Heart left ventricle (tissue), 16 donors: ENCODE data around the gene ACCSL. TPM values are rescaled to one million over a fixed set of nuclear protein-coding genes. Genes with fewer than 3 reads are reported as not detected.
A peak's percentile ranks its signal among the peaks of the same experiment; 100 is the strongest.

Experiments used
- ATAC-seq, 4 donors: fragments of 200-7000 bp; cut with Tn5 transposase; one replicate each; pipeline ENCODE4 v1.9.1; 2020 to 2022; ENCODE audit warnings: moderate library complexity in 4 of 4, mild to moderate bottlenecking in 3 of 4, moderate number of reproducible peaks in 1 of 4
- DNase-seq, 5 donors: peaks; one replicate each; pipeline ENCODE4 v3.0.0-alpha.2; 2020
- H3K27ac ChIP-seq, 12 donors: fragments of 200-600 bp; sonication (generic) in 4 of 12; one replicate each; pipeline versions ENCODE4 v1.5.0 to v1.8.0; 2016 to 2022; ENCODE audit warnings: mild to moderate bottlenecking in 2 of 12
- H3K27me3 ChIP-seq, 9 donors: fragments of 200-600 bp; sonication (generic) in 2 of 9; one replicate each; pipeline versions ENCODE4 v1.5.1 to v1.8.0; 2016 to 2022; ENCODE audit warnings: mild to moderate bottlenecking in 3 of 9
- H3K36me3 ChIP-seq, 9 donors: fragments of 200-600 bp; sonication (generic) in 2 of 9; one replicate each; pipeline versions ENCODE4 v1.5.0 to v1.8.0; 2018 to 2022; ENCODE audit warnings: mild to moderate bottlenecking in 2 of 9
- H3K4me1 ChIP-seq, 12 donors: fragments of 200-600 bp; sonication (generic) in 4 of 12; one replicate each; pipeline versions ENCODE4 v1.5.0 to v1.8.0; 2016 to 2022; ENCODE audit warnings: mild to moderate bottlenecking in 3 of 12
- H3K4me3 ChIP-seq, 12 donors: fragments of 200-600 bp; sonication (generic) in 4 of 12; one replicate each; pipeline versions ENCODE4 v1.5.0 to v1.8.0; 2017 to 2022; ENCODE audit warnings: mild to moderate bottlenecking in 9 of 12, moderate library complexity in 4 of 12
- H3K9me3 ChIP-seq, 12 donors: fragments of 200-600 bp; sonication (generic) in 4 of 12; one replicate each; pipeline versions ENCODE4 v1.5.0 to v1.8.0; 2016 to 2022; ENCODE audit warnings: mild to moderate bottlenecking in 1 of 12
- POLR2A ChIP-seq, 2 donors: fragments of 450-650 bp; IDR thresholded peaks; one replicate each; pipeline ENCODE4 v1.6.1; 2017; ENCODE audit warnings: antibody characterized with exemption in 2 of 2, mild to moderate bottlenecking in 2 of 2, moderate library complexity in 2 of 2
- WGBS, 4 donors: extraction: QIAGEN DNeasy Blood & Tissue Kit in 2 of 4; methylation state at CpG; one replicate each; pipeline versions ENCODE4 v1.1.5 to v1.1.7; 2013 to 2018; 5-methylcytosine and 5-hydroxymethylcytosine counted together
- intact Hi-C, 10 donors: fragments of 100-400 bp; cut with DNase I; formaldehyde crosslinking; loops; one replicate each; pipeline versions ENCODE4 v1.11.1 to v1.14.2; 2022
- polyA plus RNA-seq, 2 donors: library from polyadenylated mRNA; stranded (reverse); fragments of 200-250 nt; gene quantifications; one replicate each; pipeline ENCODE4 v1.2.3, GENCODE V29; 2013
- total RNA-seq, 9 donors: library from RNA; depleted of rRNA in 2 of 9; stranded (reverse); fragments of >200 nt in 2 of 9; fragmentation: NEBNext Ultra II Directional in 3 of 9; extraction: Animal tissue kit (Norgen Biotek cat#: 25700) in 3 of 9; gene quantifications; one replicate each; pipeline versions ENCODE4 v1.1.0 to v1.2.4, GENCODE V29; 2016 to 2023
- TF ChIP-seq, protein P1 (sequence below), 12 donors: fragments of 200-600 bp; sonication (generic) in 4 of 12; IDR thresholded peaks; one replicate each; pipeline versions ENCODE4 v1.5.0 to v1.8.0; 2018 to 2022; ENCODE audit warnings: antibody characterized with exemption in 12 of 12, mild to moderate bottlenecking in 5 of 12
- donor health status: ischemic (EF 13 %, LVEDD 7.1; RV severe dilation, severe dysfunction).
- donor health status: healthy with polysubstance abuse.
- donor health status: DM: no; HTN: yes; CAD: no.
- donor health status: DM: no; HTN: no; CAD: no.
- donor health status: ischemic (EF 25% LVEDD 6.9; RV normal size, moderate dysfunction).
- donor health status: ischemic (EF 25% LVEDD 5.7; RV mildly dilated, moderate dysfunction).
- donor health status: healthy.
- donor health status: DM: yes; HTN: yes; CAD: no.
- donor health status: ischemic (EF 35%, LVEDD 5.7; RV mildly dilated, moderate dysfunction).
- donor health status: nonischemic (EF 11% LVEDD 7.7; RV severe dilation, severe dysfunction).
- donor health status: DM: yes; HTN: yes; CAD: no.
- donor health status: PGD.
- donor health status: ischemic (EF 29% LVEDD 5.4; RV normal size, mild dysfunction).
- donor health status: nonischemic (EF 23%, LVEDD 6.1; RV moderate dilation, normal function).

Gene ACCSL
- total and polyA plus RNA-seq, 11 donors, result not detected

GRCh38 chr11:44006917-44007361 lies 40.8 kb upstream of the ACCSL start:
- WGBS, 4 donors, result 66 to 72% (median 70%) methylated on average over 9 to 11 of the region's 11 CpGs
- Histone ChIP-seq H3K27ac (peak overlapping the region in 10 of 12 donors; percentile 0 to 77 (median 62)), H3K9me3 (no peaks in the 10 kb centered on the region), H3K27me3 (no peaks in the 10 kb centered on the region), H3K36me3 (no peaks in the 10 kb centered on the region), H3K4me1 (peaks cover 0 to 7% (median 0%) of the 10 kb centered on the region in 12 donors), H3K4me3 (no peak overlapping the region)
- ATAC-seq (peak; percentile 23 to 67 (median 40)), DNase-seq (peak in 4 of 5 donors; percentile 48 to 66 (median 56))
- intact Hi-C loops, result no loop called here
- no peak for TF ChIP-seq POLR2A (IDR thresholded peaks at IDR 0.05)
- TF ChIP-seq, protein P1, sequence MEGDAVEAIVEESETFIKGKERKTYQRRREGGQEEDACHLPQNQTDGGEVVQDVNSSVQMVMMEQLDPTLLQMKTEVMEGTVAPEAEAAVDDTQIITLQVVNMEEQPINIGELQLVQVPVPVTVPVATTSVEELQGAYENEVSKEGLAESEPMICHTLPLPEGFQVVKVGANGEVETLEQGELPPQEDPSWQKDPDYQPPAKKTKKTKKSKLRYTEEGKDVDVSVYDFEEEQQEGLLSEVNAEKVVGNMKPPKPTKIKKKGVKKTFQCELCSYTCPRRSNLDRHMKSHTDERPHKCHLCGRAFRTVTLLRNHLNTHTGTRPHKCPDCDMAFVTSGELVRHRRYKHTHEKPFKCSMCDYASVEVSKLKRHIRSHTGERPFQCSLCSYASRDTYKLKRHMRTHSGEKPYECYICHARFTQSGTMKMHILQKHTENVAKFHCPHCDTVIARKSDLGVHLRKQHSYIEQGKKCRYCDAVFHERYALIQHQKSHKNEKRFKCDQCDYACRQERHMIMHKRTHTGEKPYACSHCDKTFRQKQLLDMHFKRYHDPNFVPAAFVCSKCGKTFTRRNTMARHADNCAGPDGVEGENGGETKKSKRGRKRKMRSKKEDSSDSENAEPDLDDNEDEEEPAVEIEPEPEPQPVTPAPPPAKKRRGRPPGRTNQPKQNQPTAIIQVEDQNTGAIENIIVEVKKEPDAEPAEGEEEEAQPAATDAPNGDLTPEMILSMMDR (IDR thresholded peaks at IDR 0.05), result no peak

DNA sequence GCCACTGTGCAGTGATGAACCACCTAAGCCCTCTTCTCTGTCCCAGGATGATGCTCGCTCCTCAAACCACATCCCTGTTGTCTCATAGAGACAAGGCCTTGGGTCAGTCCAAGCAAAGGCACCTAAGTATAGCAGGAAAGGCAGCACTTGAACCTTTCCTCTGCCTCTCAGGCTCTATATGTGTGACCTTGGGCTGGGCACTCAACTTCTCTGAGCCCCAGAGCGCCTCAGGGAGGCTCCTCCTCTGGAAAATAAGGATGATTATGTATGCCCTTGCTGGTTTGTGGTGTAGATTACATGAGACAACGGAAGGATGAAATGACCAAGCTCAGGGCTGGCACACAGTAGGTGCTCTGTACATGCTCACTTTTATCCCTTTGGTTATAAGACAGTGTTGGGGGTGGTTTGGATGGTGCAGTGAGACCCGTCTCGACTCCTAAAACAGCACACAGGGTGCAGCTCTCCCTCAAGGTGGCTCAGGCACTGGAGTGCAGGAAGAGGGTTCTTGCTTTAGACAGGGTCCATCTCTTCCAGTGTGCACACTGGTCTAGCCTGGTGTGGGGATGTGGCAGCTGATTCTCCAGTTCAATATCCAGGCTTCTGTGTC lies 40.2 kb upstream of the ACCSL start:
- H3K4me1 ChIP-seq, result peaks cover 0 to 7% (median 0%) of the 10 kb centered on the region in 12 donors
- no peak for ATAC-seq
- H3K36me3 ChIP-seq, result no peaks in the 10 kb centered on the region
- intact Hi-C loops, result no loop called here
- H3K4me3 ChIP-seq, result no peak overlapping the region
- no peaks in the 10 kb centered on the region for H3K27me3 ChIP-seq
- H3K27ac ChIP-seq, result peak overlapping the region in 10 of 12 donors; percentile 0 to 77 (median 62)
- 94 to 96% (median 95%) methylated on average over 5 of the region's 5 CpGs for WGBS, 4 donors
- H3K9me3 ChIP-seq, result no peaks in the 10 kb centered on the region
- DNase-seq, result peak in 1 of 5 donors; percentile 7
- TF ChIP-seq, protein P1 (IDR thresholded peaks at IDR 0.05), result no peak
- no peak for TF ChIP-seq POLR2A (IDR thresholded peaks at IDR 0.05)

GRCh38 chr11:44008088-44008501 lies 39.7 kb upstream of the ACCSL start:
- no peak overlapping the region for H3K4me3 ChIP-seq
- intact Hi-C loops, result no loop called here
- no peaks in the 10 kb centered on the region for H3K36me3 ChIP-seq
- H3K27ac ChIP-seq, result peak overlapping the region in 2 of 12 donors; percentile 62 to 71
- ATAC-seq, result no peak
- WGBS, 4 donors, result 73 to 80% (median 77%) methylated on average over 4 to 5 of the region's 5 CpGs
- peak in 1 of 5 donors; percentile 9 for DNase-seq
- H3K27me3 ChIP-seq, result no peaks in the 10 kb centered on the region
- peaks cover 0 to 7% (median 0%) of the 10 kb centered on the region in 12 donors for H3K4me1 ChIP-seq
- no peak for TF ChIP-seq POLR2A (IDR thresholded peaks at IDR 0.05)
- TF ChIP-seq, protein P1 (IDR thresholded peaks at IDR 0.05), result no peak
- no peaks in the 10 kb centered on the region for H3K9me3 ChIP-seq

GRCh38 chr11:44008698-44009097 lies 39.1 kb upstream of the ACCSL start:
- WGBS, 4 donors, result 92 to 96% (median 93%) methylated on average over 3 of the region's 3 CpGs
- TF ChIP-seq, protein P1 (IDR thresholded peaks at IDR 0.05), result no peak
- TF ChIP-seq POLR2A (IDR thresholded peaks at IDR 0.05), result no peak
- no peak overlapping the region for H3K27ac ChIP-seq
- DNase-seq (peak in 1 of 5 donors; percentile 4), ATAC-seq (no peak)
- no peaks in the 10 kb centered on the region for H3K36me3 ChIP-seq
- no peaks in the 10 kb centered on the region for H3K27me3 ChIP-seq
- H3K9me3 ChIP-seq, result no peaks in the 10 kb centered on the region
- H3K4me1 ChIP-seq, result peaks cover 0 to 7% (median 0%) of the 10 kb centered on the region in 12 donors
- intact Hi-C loops, result no loop called here
- H3K4me3 ChIP-seq, result no peak overlapping the region
